Measurements from ENCODE around the gene ANKRD42.
A peak's percentile ranks its signal among the peaks of the same experiment; 100 is the strongest.

Gene ANKRD42

GRCh38 chr11:83174008-83174407 is 19.5 kb upstream of the ANKRD42 start:
- TF ChIP-seq EZH2 (optimal IDR thresholded peaks at IDR 0.05; ENCODE audit: low read depth, low read length), result no peak
- TF ChIP-seq, protein P1, sequence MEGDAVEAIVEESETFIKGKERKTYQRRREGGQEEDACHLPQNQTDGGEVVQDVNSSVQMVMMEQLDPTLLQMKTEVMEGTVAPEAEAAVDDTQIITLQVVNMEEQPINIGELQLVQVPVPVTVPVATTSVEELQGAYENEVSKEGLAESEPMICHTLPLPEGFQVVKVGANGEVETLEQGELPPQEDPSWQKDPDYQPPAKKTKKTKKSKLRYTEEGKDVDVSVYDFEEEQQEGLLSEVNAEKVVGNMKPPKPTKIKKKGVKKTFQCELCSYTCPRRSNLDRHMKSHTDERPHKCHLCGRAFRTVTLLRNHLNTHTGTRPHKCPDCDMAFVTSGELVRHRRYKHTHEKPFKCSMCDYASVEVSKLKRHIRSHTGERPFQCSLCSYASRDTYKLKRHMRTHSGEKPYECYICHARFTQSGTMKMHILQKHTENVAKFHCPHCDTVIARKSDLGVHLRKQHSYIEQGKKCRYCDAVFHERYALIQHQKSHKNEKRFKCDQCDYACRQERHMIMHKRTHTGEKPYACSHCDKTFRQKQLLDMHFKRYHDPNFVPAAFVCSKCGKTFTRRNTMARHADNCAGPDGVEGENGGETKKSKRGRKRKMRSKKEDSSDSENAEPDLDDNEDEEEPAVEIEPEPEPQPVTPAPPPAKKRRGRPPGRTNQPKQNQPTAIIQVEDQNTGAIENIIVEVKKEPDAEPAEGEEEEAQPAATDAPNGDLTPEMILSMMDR (IDR thresholded peaks at IDR 0.05; ENCODE audit: low read length), result no peak
- TF ChIP-seq EZH2phosphoT487 (IDR thresholded peaks at IDR 0.05; ENCODE audit: low read length), result no peak
- Histone ChIP-seq H3K9me3 (replicated peaks; ENCODE audit: insufficient read depth, low read length) (no peaks in the 10 kb centered on the region), H2AFZ (ENCODE audit: low read length) (no peak overlapping the region), H3K9me2 (replicated peaks; ENCODE audit: insufficient read depth, low read length) (no peaks in the 10 kb centered on the region), H3K4me1 (ENCODE audit: low read length) (peaks cover 49% of the 10 kb centered on the region), H4K20me1 (ENCODE audit: insufficient read depth, low read length) (no peaks in the 10 kb centered on the region; the same call in 1 of the 2 replicates), H3K4me2 (ENCODE audit: low read depth, low read length) (peak overlapping the region; percentile 24; the same call in 1 of the 2 replicates), H3K36me3 (replicated peaks; ENCODE audit: insufficient read depth, low read length) (peaks cover 37% of the 10 kb centered on the region), H3K27me3 (replicated peaks; ENCODE audit: insufficient read depth, low read length) (no peaks in the 10 kb centered on the region), H3K79me2 (ENCODE audit: low read length) (peaks cover 89% of the 10 kb centered on the region), H3K4me3 (ENCODE audit: low read length) (no peak overlapping the region), H3K9ac (ENCODE audit: low read length) (peak overlapping the region; percentile 10; the same call in 1 of the 2 replicates), H3F3A (ENCODE audit: insufficient read depth, low read length) (peaks cover 51% of the 10 kb centered on the region), H3K27ac (ENCODE audit: low read length) (peak overlapping the region; percentile 77; the same call in 1 of the 2 replicates)
- DNase-seq, result peak; percentile 69

DNA sequence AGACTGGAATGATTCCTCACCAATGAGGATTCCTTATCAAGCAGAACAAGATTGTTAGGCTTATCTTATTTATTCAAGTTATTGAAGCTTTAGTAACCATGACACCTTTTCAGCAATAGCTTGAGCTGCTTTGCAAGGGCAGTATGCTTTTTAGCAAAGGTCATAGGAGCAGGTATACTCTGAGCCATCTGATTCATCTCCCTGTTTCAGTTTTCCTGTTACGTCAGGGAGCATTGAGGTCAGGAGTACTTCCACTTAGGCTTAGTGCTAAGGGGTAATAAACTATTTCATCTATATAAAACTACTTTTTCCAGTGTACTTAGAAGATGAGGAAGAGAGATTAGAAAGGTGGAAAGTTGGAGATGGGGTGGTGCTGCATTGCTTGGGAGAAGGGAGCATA is 17.7 kb upstream of the ANKRD42 start:
- DNase-seq, result no peak
- TF ChIP-seq, protein P1 (IDR thresholded peaks at IDR 0.05; ENCODE audit: low read length), result no peak
- no peak for TF ChIP-seq EZH2phosphoT487 (IDR thresholded peaks at IDR 0.05; ENCODE audit: low read length)
- TF ChIP-seq EZH2 (optimal IDR thresholded peaks at IDR 0.05; ENCODE audit: low read depth, low read length), result no peak
- Histone ChIP-seq H3K9ac (ENCODE audit: low read length) (no peak overlapping the region), H2AFZ (ENCODE audit: low read length) (no peak overlapping the region), H3K36me3 (replicated peaks; ENCODE audit: insufficient read depth, low read length) (peaks cover 29% of the 10 kb centered on the region; the same call in 1 of the 2 replicates), H3K27ac (ENCODE audit: low read length) (peak overlapping the region; percentile 77; the same call in 1 of the 2 replicates), H3K4me3 (ENCODE audit: low read length) (no peak overlapping the region), H4K20me1 (ENCODE audit: insufficient read depth, low read length) (no peaks in the 10 kb centered on the region), H3K4me2 (ENCODE audit: low read depth, low read length) (no peak overlapping the region), H3K27me3 (replicated peaks; ENCODE audit: insufficient read depth, low read length) (no peaks in the 10 kb centered on the region), H3K4me1 (ENCODE audit: low read length) (peaks cover 32% of the 10 kb centered on the region), H3K9me3 (replicated peaks; ENCODE audit: insufficient read depth, low read length) (no peaks in the 10 kb centered on the region), H3K79me2 (ENCODE audit: low read length) (peaks cover 88% of the 10 kb centered on the region), H3F3A (ENCODE audit: insufficient read depth, low read length) (peaks cover 35% of the 10 kb centered on the region), H3K9me2 (replicated peaks; ENCODE audit: insufficient read depth, low read length) (no peaks in the 10 kb centered on the region)

- Histone ChIP-seq H3K27me3 (replicated peaks; ENCODE audit: insufficient read depth, low read length) (no peaks in the 10 kb centered on the region), H3K79me2 (ENCODE audit: low read length) (peaks cover 47% of the 10 kb centered on the region), H3K4me2 (ENCODE audit: low read depth, low read length) (no peak overlapping the region), H3K9ac (ENCODE audit: low read length) (no peak overlapping the region), H2AFZ (ENCODE audit: low read length) (no peak overlapping the region), H3K9me2 (replicated peaks; ENCODE audit: insufficient read depth, low read length) (no peaks in the 10 kb centered on the region), H3K4me3 (ENCODE audit: low read length) (no peak overlapping the region), H3K36me3 (replicated peaks; ENCODE audit: insufficient read depth, low read length) (peaks cover 42% of the 10 kb centered on the region; the same call in 1 of the 2 replicates), H4K20me1 (ENCODE audit: insufficient read depth, low read length) (peaks cover 3% of the 10 kb centered on the region; the same call in 1 of the 2 replicates), H3K4me1 (ENCODE audit: low read length) (no peaks in the 10 kb centered on the region), H3K9me3 (replicated peaks; ENCODE audit: insufficient read depth, low read length) (no peaks in the 10 kb centered on the region), H3F3A (ENCODE audit: insufficient read depth, low read length) (peaks cover 37% of the 10 kb centered on the region), H3K27ac (ENCODE audit: low read length) (no peak overlapping the region)
- no peak for DNase-seq
- TF ChIP-seq, protein P1 (IDR thresholded peaks at IDR 0.05; ENCODE audit: low read length), result no peak
- TF ChIP-seq EZH2 (optimal IDR thresholded peaks at IDR 0.05; ENCODE audit: low read depth, low read length) (no peak), EZH2phosphoT487 (IDR thresholded peaks at IDR 0.05; ENCODE audit: low read length) (no peak)
Observed at GRCh38 chr11:83181815-83182214, 11.7 kb upstream of the ANKRD42 start.

Measured in MM.1S (cell line).